Lung (tissue), 12 donors: ENCODE data around the gene LBX1. TPM values are rescaled to one million over a fixed set of nuclear protein-coding genes. Genes with fewer than 3 reads are reported as not detected.

Source experiments
- ATAC-seq: fragments of 200-7000 bp; cut with Tn5 transposase; one replicate; pipeline ENCODE4 v1.9.1; 2020; ENCODE audit warnings: moderate number of reproducible peaks; ENCODE audit not compliant: insufficient read depth, low FRiP score
- DNase-seq, 3 donors: peaks; one replicate each; pipeline ENCODE4 v3.0.0-alpha.2; 2013 to 2017
- H3K27ac ChIP-seq, 2 donors: one replicate each; pipeline ENCODE4 v1.5.1; 2013; ENCODE audit warnings: mild to moderate bottlenecking in 2 of 2, moderate library complexity in 2 of 2, control low read depth in 1 of 2, inconsistent platforms in 1 of 2, low read depth in 1 of 2, low read length in 1 of 2
- H3K27me3 ChIP-seq, 3 donors: one replicate each; pipeline ENCODE4 v1.5.1; 2013; ENCODE audit warnings: low read length in 2 of 3; ENCODE audit not compliant: control insufficient read depth in 3 of 3, insufficient read depth in 3 of 3
- H3K36me3 ChIP-seq, 4 donors: one replicate each; pipeline ENCODE4 v1.5.1; 2013; ENCODE audit warnings: low read length in 4 of 4, mild to moderate bottlenecking in 1 of 4, moderate library complexity in 1 of 4; ENCODE audit not compliant: control insufficient read depth in 4 of 4, insufficient read depth in 4 of 4
- H3K4me1 ChIP-seq, 5 donors: one replicate each; pipeline ENCODE4 v1.5.1; 2013; ENCODE audit warnings: low read length in 5 of 5, mild to moderate bottlenecking in 2 of 5, moderate library complexity in 1 of 5; ENCODE audit not compliant: control insufficient read depth in 5 of 5, insufficient read depth in 5 of 5
- H3K4me3 ChIP-seq: one replicate; pipeline ENCODE4 v1.5.1; 2013; ENCODE audit warnings: mild to moderate bottlenecking, control low read depth, moderate library complexity
- H3K9ac ChIP-seq, 2 donors: one replicate each; pipeline ENCODE4 v1.5.1; 2013; ENCODE audit warnings: low read length in 2 of 2, control low read depth in 1 of 2; ENCODE audit not compliant: insufficient read depth in 1 of 2
- H3K9me3 ChIP-seq, 4 donors: one replicate each; pipeline ENCODE4 v1.5.1; 2013; ENCODE audit warnings: low read length in 3 of 4, mild to moderate bottlenecking in 1 of 4, moderate library complexity in 1 of 4; ENCODE audit not compliant: control insufficient read depth in 4 of 4, insufficient read depth in 3 of 4
- WGBS, 2 donors: extraction: QIAGEN DNeasy Blood & Tissue Kit; methylation state at CpG; one replicate each; pipeline ENCODE4 v1.1.7; 2013; 5-methylcytosine and 5-hydroxymethylcytosine counted together
- polyA plus RNA-seq, 2 donors: library from polyadenylated mRNA; stranded (reverse); fragments of 200-250 nt; gene quantifications; one replicate each; pipeline ENCODE4 v1.2.1, GENCODE V29; 2013
- total RNA-seq, 2 donors: library from RNA; depleted of rRNA in 1 of 2; stranded (reverse); fragments of >200 nt in 1 of 2; gene quantifications; one replicate each; pipeline ENCODE4 v1.2.1, GENCODE V29; 2014 to 2021
- TF ChIP-seq, protein P1 (sequence below): IDR thresholded peaks from 2 replicates; pipeline ENCODE4 v1.5.1; 2012; ENCODE audit warnings: mild to moderate bottlenecking; ENCODE audit errors: control extremely low read depth, extremely low read depth
- donor health status: control.
- donor health status: control.
- donor health status: Bipolar disorder and iron deficiency.
- donor health status: healthy.
- donor health status: DM: yes; HTN: yes; CAD: no.

LBX1 gene
- total and polyA plus RNA-seq, 4 donors: 0.02 to 0.09 (median 0.04) TPM; not detected in 1

DNA sequence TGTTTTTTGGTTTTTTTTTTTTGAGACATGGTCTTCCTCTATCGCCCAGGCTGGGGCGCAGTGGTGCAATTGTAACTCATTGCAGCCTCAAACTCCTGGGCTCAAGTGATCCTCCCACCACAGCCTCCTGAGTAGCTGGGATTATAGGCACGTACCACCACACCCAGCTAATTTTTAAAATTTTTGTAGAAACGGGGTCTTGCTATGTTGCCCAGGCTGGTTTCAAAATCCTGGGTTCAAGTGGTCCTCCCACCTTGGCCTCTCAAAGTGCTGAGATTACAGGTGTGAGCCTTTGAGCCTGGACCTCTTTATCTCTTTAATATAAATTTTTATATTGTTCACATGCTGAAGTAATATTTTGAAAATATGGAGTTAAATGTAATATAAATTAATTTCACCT is 28.2 kb upstream of the LBX1 start:
- Histone ChIP-seq H3K4me1 (peaks cover 0 to 22% (median 0%) of the 10 kb centered on the region in 5 donors), H3K9me3 (peaks cover 0 to 9% (median 3%) of the 10 kb centered on the region in 4 donors), H3K27me3 (peaks cover 0 to 8% (median 2%) of the 10 kb centered on the region in 3 donors), H3K36me3 (no peaks in the 10 kb centered on the region), H3K9ac (no peak overlapping the region), H3K4me3 (no peak overlapping the region), H3K27ac (no peak overlapping the region)
- DNase-seq: no peak
- ATAC-seq: no peak
- 88 to 90% methylated on average over 4 of the region's 4 CpGs for WGBS, 2 donors
- TF ChIP-seq, protein P1, sequence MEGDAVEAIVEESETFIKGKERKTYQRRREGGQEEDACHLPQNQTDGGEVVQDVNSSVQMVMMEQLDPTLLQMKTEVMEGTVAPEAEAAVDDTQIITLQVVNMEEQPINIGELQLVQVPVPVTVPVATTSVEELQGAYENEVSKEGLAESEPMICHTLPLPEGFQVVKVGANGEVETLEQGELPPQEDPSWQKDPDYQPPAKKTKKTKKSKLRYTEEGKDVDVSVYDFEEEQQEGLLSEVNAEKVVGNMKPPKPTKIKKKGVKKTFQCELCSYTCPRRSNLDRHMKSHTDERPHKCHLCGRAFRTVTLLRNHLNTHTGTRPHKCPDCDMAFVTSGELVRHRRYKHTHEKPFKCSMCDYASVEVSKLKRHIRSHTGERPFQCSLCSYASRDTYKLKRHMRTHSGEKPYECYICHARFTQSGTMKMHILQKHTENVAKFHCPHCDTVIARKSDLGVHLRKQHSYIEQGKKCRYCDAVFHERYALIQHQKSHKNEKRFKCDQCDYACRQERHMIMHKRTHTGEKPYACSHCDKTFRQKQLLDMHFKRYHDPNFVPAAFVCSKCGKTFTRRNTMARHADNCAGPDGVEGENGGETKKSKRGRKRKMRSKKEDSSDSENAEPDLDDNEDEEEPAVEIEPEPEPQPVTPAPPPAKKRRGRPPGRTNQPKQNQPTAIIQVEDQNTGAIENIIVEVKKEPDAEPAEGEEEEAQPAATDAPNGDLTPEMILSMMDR: no peak

DNA sequence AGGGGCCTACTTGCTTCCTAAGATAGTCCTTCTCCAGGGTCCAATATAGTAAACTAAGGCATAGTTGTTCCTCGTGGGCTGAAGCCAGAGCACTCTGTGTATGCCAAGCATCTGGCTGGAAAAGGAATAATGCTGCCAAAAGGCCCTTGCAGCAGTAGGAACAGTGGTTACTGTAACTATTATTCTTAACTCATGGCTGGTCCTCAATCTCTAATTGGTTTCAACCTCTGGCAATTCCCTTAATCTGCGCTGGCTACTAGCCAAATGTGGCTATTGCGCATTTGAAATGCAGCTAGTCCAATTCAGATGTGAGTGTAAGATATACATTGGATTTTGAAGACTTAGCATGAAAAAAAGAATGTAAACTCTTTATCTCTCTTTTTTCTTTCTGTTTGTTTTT is 27.8 kb upstream of the LBX1 start:
- peaks cover 0 to 8% (median 2%) of the 10 kb centered on the region in 3 donors for H3K27me3 ChIP-seq
- peaks cover 0 to 9% (median 3%) of the 10 kb centered on the region in 4 donors for H3K9me3 ChIP-seq
- 83 to 90% methylated on average over 3 of the region's 3 CpGs for WGBS, 2 donors

DNA sequence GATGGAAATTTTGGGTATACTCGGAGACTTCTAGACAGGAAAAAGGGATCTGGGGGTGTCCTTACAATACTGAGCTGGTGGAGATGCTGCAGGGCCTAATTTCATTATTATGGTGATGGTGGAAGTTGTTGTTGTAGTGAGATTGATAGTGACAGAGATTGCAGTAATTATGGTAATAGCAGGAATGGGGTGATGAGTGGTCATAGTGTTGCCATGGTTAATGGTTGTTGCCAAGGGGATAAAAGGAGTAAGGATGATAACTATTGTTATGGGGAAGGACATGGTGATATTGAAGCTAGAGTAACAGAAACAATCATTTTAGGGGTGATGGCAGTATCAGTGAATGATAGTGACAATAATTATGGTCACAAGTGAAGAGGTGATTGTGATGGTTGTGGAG is 27.1 kb upstream of the LBX1 start:
- TF ChIP-seq, protein P1: no peak
- H3K27me3 ChIP-seq: peaks cover 2 to 8% (median 4%) of the 10 kb centered on the region in 3 donors
- WGBS, 2 donors: 82 to 89% methylated on average over 1 of the region's 1 CpG

More for the DNA sequence above, 27.8 kb upstream of the LBX1 start:
- no peaks in the 10 kb centered on the region for H3K36me3 ChIP-seq
- no peak overlapping the region for H3K27ac ChIP-seq
- H3K9ac ChIP-seq: no peak overlapping the region
- ATAC-seq: no peak
- H3K4me1 ChIP-seq: peaks cover 0 to 17% (median 0%) of the 10 kb centered on the region in 5 donors
- peak; percentile 71 to 85 (median 84) for DNase-seq
- no peak overlapping the region for H3K4me3 ChIP-seq
- TF ChIP-seq, protein P1: no peak

DNA sequence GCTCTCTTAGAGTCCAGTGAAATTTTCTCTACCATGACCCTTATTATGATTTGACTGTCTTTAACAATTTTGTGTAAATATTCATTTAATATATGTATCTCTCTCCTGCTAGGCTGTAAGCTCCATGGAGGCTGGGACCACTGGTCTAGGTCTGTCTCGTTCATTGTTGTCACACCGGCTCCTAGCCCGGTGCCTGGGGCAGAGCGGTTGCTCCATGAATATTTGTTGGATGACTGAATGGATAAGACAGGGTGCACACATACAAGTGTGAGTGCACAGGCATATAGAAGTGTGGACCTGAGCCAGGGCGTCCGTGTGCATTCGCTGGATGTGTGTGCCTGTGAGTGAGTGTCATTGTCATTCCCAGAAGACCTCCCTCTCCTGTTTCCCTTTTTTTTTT is 20.9 kb upstream of the LBX1 start:
- Histone ChIP-seq H3K27ac (no peak overlapping the region), H3K36me3 (no peaks in the 10 kb centered on the region), H3K9me3 (no peaks in the 10 kb centered on the region), H3K9ac (no peak overlapping the region), H3K4me3 (no peak overlapping the region), H3K4me1 (peaks cover 0 to 3% (median 0%) of the 10 kb centered on the region in 5 donors), H3K27me3 (peaks cover 6 to 30% (median 7%) of the 10 kb centered on the region in 3 donors)
- DNase-seq (no peak), ATAC-seq (no peak)
- WGBS, 2 donors: 78 to 85% methylated on average over 7 of the region's 7 CpGs
- TF ChIP-seq, protein P1: no peak

More for the DNA sequence above, 27.1 kb upstream of the LBX1 start:
- no peak overlapping the region for H3K4me3 ChIP-seq
- no peak overlapping the region for H3K27ac ChIP-seq
- H3K4me1 ChIP-seq: peaks cover 0 to 10% (median 0%) of the 10 kb centered on the region in 5 donors
- H3K9ac ChIP-seq: no peak overlapping the region
- ATAC-seq: no peak
- H3K36me3 ChIP-seq: no peaks in the 10 kb centered on the region
- no peak for DNase-seq
- H3K9me3 ChIP-seq: peaks cover 0 to 9% (median 3%) of the 10 kb centered on the region in 4 donors
